Psoas muscle (tissue), 8 donors: ENCODE data around the gene COL9A3. TPM values are rescaled to one million over a fixed set of nuclear protein-coding genes. Genes with fewer than 3 reads are reported as not detected.
A peak's percentile ranks its signal among the peaks of the same experiment; 100 is the strongest.

Source experiments
- ATAC-seq, 4 donors: fragments of 200-7000 bp; cut with Tn5 transposase; one replicate each; pipeline ENCODE4 v1.9.1; 2020; ENCODE audit warnings: moderate library complexity in 3 of 4, mild to moderate bottlenecking in 2 of 4
- DNase-seq, 2 donors: peaks; one replicate each; pipeline ENCODE4 v3.0.0-alpha.2; 2020
- H3K27ac ChIP-seq: fragments of 200-600 bp; one replicate; pipeline ENCODE4 v1.8.0; 2022
- H3K27me3 ChIP-seq, 3 donors: fragments of 200-600 bp in 1 of 3; one replicate each; pipeline versions ENCODE4 v1.6.1 to v1.8.0; 2013 to 2022; ENCODE audit warnings: low read length in 2 of 3, mild to moderate bottlenecking in 2 of 3, moderate library complexity in 1 of 3; ENCODE audit not compliant: insufficient read depth in 3 of 3
- H3K36me3 ChIP-seq, 2 donors: fragments of 200-600 bp in 1 of 2; one replicate each; pipeline versions ENCODE4 v1.6.1 to v1.8.0; 2013 to 2022; ENCODE audit warnings: low read depth in 1 of 2, mild to moderate bottlenecking in 1 of 2, moderate library complexity in 1 of 2; ENCODE audit not compliant: insufficient read depth in 1 of 2
- H3K4me1 ChIP-seq: fragments of 200-600 bp; one replicate; pipeline ENCODE4 v1.8.0; 2022
- H3K4me3 ChIP-seq: fragments of 200-600 bp; one replicate; pipeline ENCODE4 v1.8.0; 2022; ENCODE audit warnings: mild to moderate bottlenecking
- H3K9me3 ChIP-seq: fragments of 200-600 bp; one replicate; pipeline ENCODE4 v1.8.0; 2022
- WGBS, 3 donors: extraction: QIAGEN DNeasy Blood & Tissue Kit; methylation state at CpG; one replicate each; pipeline versions ENCODE4 v1.1.6 to v1.1.7; 2013; 5-methylcytosine and 5-hydroxymethylcytosine counted together
- intact Hi-C, 2 donors: fragments of 100-400 bp; cut with DNase I; formaldehyde crosslinking; loops; one replicate each; pipeline versions ENCODE4 v1.11.0 to v1.14.2; 2022
- polyA plus RNA-seq, 3 donors: library from polyadenylated mRNA; stranded (reverse); fragments of 200-250 nt; gene quantifications; one replicate each; pipeline ENCODE4 v1.2.3, GENCODE V29; 2013
- total RNA-seq, 4 donors: library from RNA; stranded (reverse); fragmentation: NEBNext Ultra II Directional in 2 of 4; extraction: Animal tissue kit (Norgen Biotek cat#: 25700) in 2 of 4; gene quantifications; one replicate each; pipeline versions ENCODE4 v1.2.1 to v1.2.4, GENCODE V29; 2021 to 2023
- TF ChIP-seq, protein P1 (sequence below): fragments of 200-600 bp; IDR thresholded peaks from one replicate; pipeline ENCODE4 v1.8.0; 2022; ENCODE audit warnings: antibody characterized with exemption
- donor health status: healthy with polysubstance abuse.
- donor health status: DM: no; HTN: no; CAD: no; lungs with moderate emphysema.
- donor health status: Bipolar disorder and iron deficiency.
- donor health status: healthy.
- donor health status: DM: yes; HTN: yes; CAD: no.
- donor health status: DM: no; HTN: no; CAD: no.
- donor health status: DM: no; HTN: no; CAD: no.
- donor health status: DM: yes; HTN: yes; CAD: no.

The COL9A3 gene
- total and polyA plus RNA-seq, 7 donors = 0.27 to 0.86 (median 0.59) TPM; not detected in 1

DNA sequence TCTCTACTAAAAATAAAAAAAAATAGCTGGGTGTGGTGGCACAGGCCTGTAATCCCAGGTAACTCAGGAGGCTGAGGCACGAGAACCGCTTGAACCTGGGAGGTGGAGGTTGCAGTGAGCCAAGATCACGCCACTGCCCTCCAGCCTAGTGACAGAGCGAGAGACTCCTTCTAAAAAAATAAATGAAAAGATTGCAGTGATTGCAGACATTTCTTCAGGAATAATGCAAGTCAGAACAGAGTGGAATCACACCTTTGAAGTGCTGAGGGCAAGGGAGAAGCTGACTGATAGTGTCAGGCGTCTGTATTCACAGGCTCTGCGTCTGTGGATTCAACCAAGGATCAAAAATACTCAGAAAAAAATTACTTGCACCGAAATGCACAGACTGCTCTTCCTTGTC, 47.4 kb downstream of the COL9A3 start:
- ATAC-seq = no peak
- H3K27ac ChIP-seq = no peak overlapping the region
- H3K4me1 ChIP-seq = peaks cover 10% of the 10 kb centered on the region
- peaks cover 0 to 5% (median 0%) of the 10 kb centered on the region in 3 donors for H3K27me3 ChIP-seq
- H3K4me3 ChIP-seq = no peak overlapping the region
- TF ChIP-seq, protein P1, sequence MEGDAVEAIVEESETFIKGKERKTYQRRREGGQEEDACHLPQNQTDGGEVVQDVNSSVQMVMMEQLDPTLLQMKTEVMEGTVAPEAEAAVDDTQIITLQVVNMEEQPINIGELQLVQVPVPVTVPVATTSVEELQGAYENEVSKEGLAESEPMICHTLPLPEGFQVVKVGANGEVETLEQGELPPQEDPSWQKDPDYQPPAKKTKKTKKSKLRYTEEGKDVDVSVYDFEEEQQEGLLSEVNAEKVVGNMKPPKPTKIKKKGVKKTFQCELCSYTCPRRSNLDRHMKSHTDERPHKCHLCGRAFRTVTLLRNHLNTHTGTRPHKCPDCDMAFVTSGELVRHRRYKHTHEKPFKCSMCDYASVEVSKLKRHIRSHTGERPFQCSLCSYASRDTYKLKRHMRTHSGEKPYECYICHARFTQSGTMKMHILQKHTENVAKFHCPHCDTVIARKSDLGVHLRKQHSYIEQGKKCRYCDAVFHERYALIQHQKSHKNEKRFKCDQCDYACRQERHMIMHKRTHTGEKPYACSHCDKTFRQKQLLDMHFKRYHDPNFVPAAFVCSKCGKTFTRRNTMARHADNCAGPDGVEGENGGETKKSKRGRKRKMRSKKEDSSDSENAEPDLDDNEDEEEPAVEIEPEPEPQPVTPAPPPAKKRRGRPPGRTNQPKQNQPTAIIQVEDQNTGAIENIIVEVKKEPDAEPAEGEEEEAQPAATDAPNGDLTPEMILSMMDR = no peak
- no peaks in the 10 kb centered on the region for H3K9me3 ChIP-seq
- 88 to 92% (median 90%) methylated on average over 7 of the region's 7 CpGs for whole genome bisulfite sequencing, 3 donors
- DNase-seq = no peak
- intact Hi-C loops = no loop called here
- H3K36me3 ChIP-seq = peaks cover 0 to 1% of the 10 kb centered on the region in 2 donors

DNA sequence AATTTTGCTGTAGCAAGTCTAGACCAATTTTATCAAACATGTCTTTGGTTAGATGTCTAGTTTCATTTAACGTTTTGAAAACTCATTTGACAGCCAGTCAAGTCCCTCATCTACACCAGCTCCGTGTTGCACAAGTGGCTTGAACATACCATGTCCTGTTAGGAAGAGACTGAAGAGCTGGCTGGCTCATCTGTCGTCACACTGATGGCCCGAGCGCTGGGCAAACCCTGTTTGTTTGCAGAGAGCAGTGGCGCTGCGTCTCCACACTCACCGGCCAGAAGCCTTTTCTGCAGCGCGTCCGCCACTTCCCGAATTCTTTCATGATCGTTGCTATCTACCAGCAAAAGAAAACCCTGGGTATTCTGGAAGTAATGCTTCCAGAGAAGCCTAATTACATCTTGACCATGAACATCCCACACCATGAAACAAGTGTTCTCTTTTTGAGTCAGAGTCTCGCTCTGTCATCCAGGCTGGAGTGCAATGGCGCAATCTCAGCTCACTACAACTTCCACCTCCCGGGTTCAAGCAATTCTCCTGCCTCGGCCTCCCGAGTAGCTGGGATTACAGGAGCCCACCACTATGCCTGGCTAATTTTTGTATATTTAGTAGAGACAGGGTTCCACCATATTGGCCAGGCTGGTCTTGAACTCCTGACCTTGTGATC, 55.5 kb downstream of the COL9A3 start:
- Histone ChIP-seq H3K4me3 (no peak overlapping the region), H3K27me3 (no peaks in the 10 kb centered on the region), H3K27ac (no peak overlapping the region), H3K9me3 (no peaks in the 10 kb centered on the region), H3K4me1 (peaks cover 12% of the 10 kb centered on the region), H3K36me3 (no peaks in the 10 kb centered on the region)
- TF ChIP-seq, protein P1 = no peak
- ATAC-seq (no peak), DNase-seq (peak in 1 of 2 donors; percentile 44)
- intact Hi-C loops = loop anchor here (2.0 to 5.0 kb wide), 2 partner anchors 135 to 136 kb away; partner anchors contain the start of gene BHLHE23 (in 1 of the 2)
- 83 to 88% (median 87%) methylated on average over 18 of the region's 18 CpGs for WGBS, 3 donors

DNA sequence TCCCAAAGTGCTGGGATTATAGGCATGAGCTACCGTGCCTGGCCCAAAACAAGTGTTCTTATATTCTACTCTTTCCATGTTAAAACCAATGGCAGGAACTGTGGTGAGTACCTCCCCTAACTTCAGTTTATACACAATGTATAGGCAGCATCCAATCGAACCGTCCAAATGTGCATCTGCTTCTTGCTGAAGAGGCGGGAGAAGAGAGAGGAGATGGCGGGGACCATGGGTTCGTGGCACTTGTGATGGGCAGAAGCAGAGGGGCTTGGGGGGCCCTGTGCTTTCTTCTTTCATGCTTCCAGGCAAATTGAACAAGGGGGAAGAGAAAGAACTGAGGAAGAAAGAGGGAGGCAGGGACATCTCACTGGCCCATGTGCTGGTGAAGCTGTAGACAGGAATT, 56.0 kb downstream of the COL9A3 start:
- intact Hi-C loops = loop anchor here (2.0 to 5.0 kb wide), 2 partner anchors 134 to 136 kb away; partner anchors contain the start of gene BHLHE23 (in 1 of the 2)
- no peaks in the 10 kb centered on the region for H3K9me3 ChIP-seq
- no peak overlapping the region for H3K4me3 ChIP-seq
- TF ChIP-seq, protein P1 = no peak
- ATAC-seq = no peak
- H3K27me3 ChIP-seq = no peaks in the 10 kb centered on the region
- 88 to 92% (median 92%) methylated on average over 6 of the region's 6 CpGs for WGBS, 3 donors
- no peak overlapping the region for H3K27ac ChIP-seq
- H3K36me3 ChIP-seq = no peaks in the 10 kb centered on the region
- H3K4me1 ChIP-seq = peaks cover 16% of the 10 kb centered on the region
- peak in 1 of 2 donors; percentile 26 for DNase-seq

DNA sequence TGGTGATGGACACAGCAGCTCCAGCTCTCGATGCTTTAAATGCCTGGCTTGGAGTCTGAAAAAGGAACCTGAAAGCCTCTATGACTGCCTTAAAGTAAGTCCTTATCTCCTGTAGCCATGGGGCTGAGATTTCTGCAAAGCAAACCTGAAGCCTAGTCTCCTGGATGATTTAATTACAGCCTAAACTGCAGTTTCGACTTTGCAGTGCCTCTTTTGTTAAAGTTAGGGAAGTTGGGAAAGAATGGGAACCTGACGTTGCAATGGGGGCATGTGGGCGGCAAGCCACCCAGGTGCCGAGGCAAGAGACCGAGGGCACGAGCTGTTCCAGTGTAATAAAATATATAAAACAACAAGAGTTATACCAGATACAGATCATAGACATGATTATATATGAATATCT, 56.4 kb downstream of the COL9A3 start:
- TF ChIP-seq, protein P1 = no peak
- Histone ChIP-seq H3K36me3 (no peaks in the 10 kb centered on the region), H3K27me3 (no peaks in the 10 kb centered on the region), H3K4me1 (peaks cover 16% of the 10 kb centered on the region), H3K4me3 (no peak overlapping the region), H3K9me3 (no peaks in the 10 kb centered on the region), H3K27ac (no peak overlapping the region)
- WGBS, 3 donors = 77 to 84% (median 79%) methylated on average over 7 of the region's 7 CpGs
- intact Hi-C loops = loop anchor here (2.0 to 5.0 kb wide), 2 partner anchors 134 to 136 kb away; partner anchors contain the start of gene BHLHE23 (in 1 of the 2)
- DNase-seq (peak in 1 of 2 donors; percentile 5), ATAC-seq (no peak)
